NCI-H2196 (cell line): ENCODE data around the gene TAS2R13.

Experiments used
- DNase-seq: peaks from one replicate; lab custom pipeline; 2025; ENCODE audit not compliant: unreplicated experiment; lab: John Stamatoyannopoulos, UW

The TAS2R13 gene

GRCh38 chr12:10873378-10873777, 36.0 kb downstream of the TAS2R13 start:
- no peak for DNase-seq

- no peak for DNase-seq
Observed at GRCh38 chr12:10867381-10867780, 42.0 kb downstream of the TAS2R13 start.

GRCh38 chr12:10863512-10864218, 45.7 kb downstream of the TAS2R13 start:
- no peak for DNase-seq

DNA sequence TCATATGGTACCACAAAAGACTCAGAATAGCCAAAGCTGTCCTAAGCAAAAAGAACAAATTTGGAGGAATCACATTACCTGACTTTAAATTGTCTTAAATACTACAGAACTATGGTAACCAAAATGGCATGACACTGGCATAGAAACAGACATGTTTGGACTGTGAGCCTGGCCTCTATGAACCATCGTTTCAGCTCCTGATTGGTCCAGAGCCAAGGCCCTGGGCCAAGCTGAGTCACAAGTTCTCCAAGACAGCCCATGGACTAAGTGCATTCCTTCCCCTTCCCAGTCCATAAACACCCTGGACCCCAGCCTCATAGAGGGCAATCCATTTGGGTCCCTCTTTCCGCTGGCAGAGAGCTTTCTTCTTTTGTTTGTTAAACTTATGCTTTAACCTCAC, 48.0 kb downstream of the TAS2R13 start:
- DNase-seq, result no peak
